Germinal center (tissue), 1 donor: ENCODE results near the gene CARS2.
A peak's percentile ranks its signal among the peaks of the same experiment; 100 is the strongest.
"Not testable (repeated sequence)": the region's sequence is repeated elsewhere in the genome, so short reads cannot be mapped to it uniquely, and the experiment has no call there.

Experiments
- DNase-seq: peaks from one replicate; pipeline ENCODE4 v3.0.0; 2012; ENCODE audit warnings: mixed read lengths, low spot score

Gene CARS2

GRCh38 chr13:110616103-110617101 lies 89.5 kb downstream of the CARS2 start:
- peak; percentile 33 for DNase-seq

- peak; percentile 97 for DNase-seq
These were observed 90.4 kb downstream of the CARS2 start, which contains the start of gene NAXD for GRCh38 chr13:110615322-110616102. Gene NAXD (plus strand): TSS chr13:110615545. CDS start chr13:110615602, 57 bp downstream.

DNA sequence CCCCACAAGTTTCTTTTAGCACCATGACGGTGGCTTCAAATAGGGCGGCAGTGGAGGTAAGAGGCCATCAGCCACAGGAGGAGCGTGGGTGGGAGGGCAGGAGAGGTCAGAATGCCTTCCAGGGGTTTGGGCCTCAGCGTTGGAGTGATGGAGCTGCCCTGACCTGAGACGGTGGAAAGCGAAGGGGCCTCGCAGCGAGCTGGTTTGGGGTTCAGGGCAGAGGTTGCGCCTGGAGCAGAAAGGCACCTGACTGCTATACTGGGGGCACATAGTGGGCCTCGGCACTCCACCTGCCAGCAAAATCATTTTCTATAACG lies 91.0 kb downstream of the CARS2 start:
- no peak for DNase-seq

DNA sequence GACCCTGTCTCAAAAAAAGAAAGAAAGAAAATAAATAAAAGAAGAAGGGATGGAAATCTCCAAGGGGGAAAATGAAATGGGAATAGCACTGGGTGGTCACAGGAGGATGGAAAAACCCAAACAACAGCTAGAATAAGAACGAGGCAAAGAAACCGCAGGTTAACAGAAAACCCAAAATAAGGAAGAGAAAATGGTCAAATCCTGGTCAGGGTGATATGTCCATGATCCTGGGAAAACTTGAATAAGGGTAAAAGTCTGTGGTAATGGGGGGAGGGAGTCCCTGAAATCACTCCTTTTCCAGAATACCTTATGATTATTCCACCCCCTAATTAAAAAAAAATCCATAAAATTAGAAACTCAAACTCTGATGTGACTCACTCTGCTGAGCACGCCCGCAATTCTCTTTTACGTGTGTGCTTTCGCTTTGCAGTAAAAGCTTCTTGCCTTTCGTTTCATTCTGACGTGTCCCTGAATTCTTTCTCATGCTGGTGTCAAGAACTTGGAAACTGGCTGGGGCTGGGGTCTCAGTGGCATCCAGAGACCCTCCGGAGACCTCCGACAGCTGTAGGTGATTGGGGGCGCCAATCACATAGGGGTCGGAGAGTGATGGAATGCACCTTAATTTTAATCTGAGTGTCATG lies 94.8 kb downstream of the CARS2 start:
- DNase-seq = no peak

DNA sequence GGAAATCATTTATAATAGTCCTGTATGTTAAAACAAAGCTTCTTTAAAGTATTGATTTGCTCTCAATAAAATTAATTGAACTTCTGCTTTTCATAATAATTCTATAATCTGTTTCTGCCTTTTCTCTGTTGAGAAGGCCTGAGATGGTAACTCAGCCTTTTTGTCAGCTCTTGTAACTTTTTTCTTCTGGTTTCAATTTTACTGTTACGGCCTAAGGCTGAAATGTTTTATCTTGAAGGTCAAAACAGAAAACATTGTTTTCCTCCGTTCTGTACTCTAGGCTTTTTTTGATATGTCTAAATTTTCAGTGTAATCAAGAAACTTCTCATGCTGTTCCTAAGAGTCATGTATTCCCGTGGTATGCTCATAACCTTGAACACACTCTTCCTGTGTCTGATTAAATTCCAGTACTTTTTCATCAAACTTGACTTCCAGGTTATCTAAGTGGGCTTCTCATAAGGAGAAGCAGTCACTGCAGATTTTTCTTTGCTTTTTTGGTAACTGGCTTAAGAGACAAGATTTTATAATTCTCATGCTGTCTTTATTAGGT lies 98.2 kb downstream of the CARS2 start:
- no peak for DNase-seq

DNA sequence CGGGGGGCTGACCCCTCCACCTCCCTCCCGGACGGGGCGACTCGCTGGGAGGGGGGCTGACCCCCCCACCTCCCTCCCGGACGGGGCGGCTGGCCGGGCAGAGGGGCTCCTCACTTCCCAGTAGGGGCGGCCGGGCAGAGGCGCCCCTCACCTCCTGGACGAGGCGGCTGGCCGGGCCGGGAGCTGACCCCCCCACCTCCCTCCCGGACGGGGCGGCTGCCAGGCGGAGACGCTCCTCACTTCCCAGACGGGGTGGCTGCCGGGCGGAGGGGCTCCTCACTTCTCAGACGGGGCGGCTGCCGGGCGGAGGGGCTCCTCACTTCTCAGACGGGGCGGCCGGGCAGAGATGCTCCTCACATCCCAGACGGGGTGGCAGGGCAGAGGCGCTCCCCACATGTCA lies 99.6 kb downstream of the CARS2 start:
- DNase-seq = not testable (repeated sequence)

DNA sequence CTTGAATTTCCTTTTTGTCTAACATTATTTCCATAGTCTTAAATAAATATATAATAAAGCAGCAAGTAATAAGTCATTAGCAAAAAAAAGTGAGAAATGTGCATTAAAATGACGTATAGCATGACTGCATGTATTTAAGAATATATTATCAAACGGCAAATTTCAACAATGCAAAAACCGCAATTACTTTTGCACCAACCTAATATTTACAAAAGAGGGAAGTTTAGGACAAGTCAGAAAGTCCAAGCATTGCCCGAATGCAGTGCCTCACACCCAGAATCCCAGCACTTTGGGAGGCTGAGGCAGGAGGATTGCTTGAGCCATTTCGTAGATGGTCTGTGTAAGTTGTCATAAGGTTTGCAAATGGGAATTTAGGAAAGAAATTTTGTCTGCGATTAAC lies 100.8 kb downstream of the CARS2 start:
- DNase-seq = no peak

GRCh38 chr13:110600980-110601379 lies 104.9 kb downstream of the CARS2 start:
- no peak for DNase-seq

DNA sequence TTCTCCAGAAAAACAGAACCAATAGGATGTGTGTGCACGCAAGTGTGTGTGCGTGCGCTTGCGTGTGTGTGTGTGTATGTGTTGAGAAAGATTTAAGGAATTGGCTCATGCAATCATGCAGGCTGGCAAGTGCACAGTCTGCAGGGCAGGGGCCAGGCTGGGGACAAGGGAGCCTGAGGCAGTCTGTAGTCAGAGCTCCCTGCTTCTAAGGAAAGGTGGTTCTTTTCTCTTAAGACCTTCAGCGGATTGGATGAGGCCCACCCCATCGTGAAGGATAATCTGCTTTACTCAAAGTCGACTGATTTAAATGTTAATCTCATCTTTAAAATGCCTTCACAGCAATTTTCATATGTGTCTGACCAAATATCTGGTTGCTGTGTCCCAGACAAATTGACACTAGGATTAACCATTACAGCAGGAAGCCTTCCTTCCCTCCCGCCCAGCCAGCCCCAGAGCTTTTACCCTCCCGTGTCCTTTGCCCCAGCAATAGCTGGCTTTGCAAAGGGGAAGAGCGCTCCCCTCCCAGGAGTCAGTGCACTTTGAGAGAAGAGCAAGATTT lies 105.6 kb downstream of the CARS2 start:
- DNase-seq = no peak

DNA sequence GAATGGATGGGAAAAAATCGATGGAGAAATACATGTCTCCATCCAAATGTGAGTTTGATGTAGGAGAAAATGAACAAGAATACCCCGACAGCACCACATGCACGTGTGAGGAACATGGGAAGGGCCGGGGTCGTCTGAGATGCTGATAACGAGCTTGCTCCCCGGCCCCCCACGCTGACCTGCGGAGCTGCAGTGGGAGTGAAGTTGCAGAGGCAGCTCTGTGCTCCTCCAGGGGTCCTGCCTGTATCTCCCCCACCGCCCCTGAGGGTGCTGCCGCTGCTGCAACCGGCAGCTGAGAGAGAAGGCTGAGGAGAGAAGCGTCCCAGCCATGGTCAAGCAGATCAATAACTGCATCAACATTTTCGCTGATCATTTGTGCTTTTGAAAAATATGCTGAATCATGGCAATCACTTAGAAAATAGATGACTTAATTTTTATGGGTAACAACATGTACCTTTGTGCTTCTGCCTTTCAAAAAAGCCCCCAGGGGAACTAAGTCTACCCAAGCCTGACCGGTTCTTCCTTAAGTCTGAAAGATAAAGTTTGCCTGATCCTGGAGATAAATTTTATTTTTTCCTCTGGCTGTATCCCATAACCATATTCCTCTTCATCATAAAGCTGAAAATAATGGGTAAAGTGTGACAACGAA lies 108.8 kb downstream of the CARS2 start:
- no peak for DNase-seq

GRCh38 chr13:110593430-110594130 lies 112.3 kb downstream of the CARS2 start:
- peak; percentile 53 for DNase-seq

GRCh38 chr13:110592665-110593064 lies 113.3 kb downstream of the CARS2 start:
- DNase-seq = no peak
